ENCODE data around the gene ANO1.

Gene ANO1

GRCh38 chr11:70173018-70173417 lies 94.9 kb downstream of the ANO1 start:
- H3K4me3 ChIP-seq (ENCODE audit: low read depth, low read length): no peak overlapping the region
- no peak for TF ChIP-seq CTCF (IDR thresholded peaks at IDR 0.05; ENCODE audit: low read depth, low read length)

DNA sequence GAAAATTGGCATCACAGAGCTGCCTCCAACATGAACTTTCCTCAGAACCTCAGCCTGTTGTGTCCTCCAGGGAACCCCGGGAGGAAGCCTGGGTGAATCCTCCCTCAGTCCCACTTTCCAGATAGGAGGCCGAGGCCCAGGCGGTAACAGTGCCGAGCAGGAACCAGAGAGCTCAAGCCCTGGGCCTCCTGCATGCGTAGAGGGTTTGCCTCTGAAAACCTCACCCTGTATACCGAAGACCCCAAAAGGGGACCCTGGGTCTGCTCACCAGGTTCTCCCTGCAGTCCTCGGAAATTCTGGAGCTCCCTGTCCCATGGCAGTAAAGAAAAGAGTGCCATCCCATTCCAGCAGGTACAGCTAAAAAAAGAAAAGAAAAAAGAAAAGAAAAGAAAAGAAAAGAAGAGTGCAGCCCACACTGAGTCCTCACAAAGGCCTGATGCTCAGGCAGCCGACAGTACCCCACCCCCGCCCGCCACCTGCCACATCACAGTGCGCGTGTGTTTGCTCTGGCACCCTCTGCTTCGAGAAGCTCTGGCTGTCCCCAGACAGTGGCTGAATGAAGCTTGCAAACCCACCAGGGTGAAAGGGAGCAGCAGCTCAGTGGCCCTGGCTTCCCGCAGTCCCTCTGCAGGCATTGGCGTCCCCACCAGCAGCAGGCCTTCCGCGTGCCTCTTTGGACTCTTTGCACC lies 96.6 kb downstream of the ANO1 start:
- no peak for TF ChIP-seq CTCF (IDR thresholded peaks at IDR 0.05; ENCODE audit: low read depth, low read length)
- no peak overlapping the region for H3K4me3 ChIP-seq (ENCODE audit: low read depth, low read length)

DNA sequence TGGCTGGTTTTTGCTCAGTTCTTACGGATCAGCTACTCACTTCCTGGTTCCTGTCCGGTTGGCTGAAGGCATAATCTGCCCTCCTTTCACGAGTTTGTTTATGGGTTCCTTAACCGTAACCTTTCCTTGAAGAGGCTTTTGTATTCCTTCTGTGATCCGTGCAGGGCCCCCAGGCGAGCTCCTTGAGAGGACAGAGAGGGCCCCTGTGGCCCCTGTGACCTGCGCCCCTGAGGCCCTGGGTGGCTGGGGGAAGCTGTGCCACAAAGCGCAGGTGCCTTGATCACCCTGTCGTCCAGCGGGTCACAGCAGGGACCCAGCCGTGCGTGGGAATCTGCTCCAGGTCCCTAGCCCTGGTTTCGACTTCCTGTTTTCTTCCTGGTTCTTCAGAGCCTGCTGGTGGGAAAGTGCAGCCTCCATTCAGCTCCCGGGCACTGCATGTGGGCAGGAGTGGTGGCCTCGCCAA lies 97.2 kb downstream of the ANO1 start:
- TF ChIP-seq CTCF (IDR thresholded peaks at IDR 0.05; ENCODE audit: low read depth, low read length): no peak

GRCh38 chr11:70176940-70177689 lies 99.0 kb downstream of the ANO1 start:
- 0 out of 2 replicates have a peak, but pooled peaks have one; percentile 48 for TF ChIP-seq CTCF (IDR thresholded peaks at IDR 0.05; ENCODE audit: low read depth, low read length)
- no peak overlapping the region for H3K4me3 ChIP-seq (ENCODE audit: low read depth, low read length)

More for the DNA sequence above, 97.2 kb downstream of the ANO1 start:
- H3K4me3 ChIP-seq (ENCODE audit: low read depth, low read length): no peak overlapping the region

- no peak for TF ChIP-seq CTCF (IDR thresholded peaks at IDR 0.05; ENCODE audit: low read depth, low read length)
- H3K4me3 ChIP-seq (ENCODE audit: low read depth, low read length): no peak overlapping the region
Measured at GRCh38 chr11:70180906-70181305, 102.8 kb downstream of the ANO1 start.

GRCh38 chr11:70182266-70182665 lies 104.1 kb downstream of the ANO1 start:
- H3K4me3 ChIP-seq (ENCODE audit: low read depth, low read length): no peak overlapping the region
- TF ChIP-seq CTCF (IDR thresholded peaks at IDR 0.05; ENCODE audit: low read depth, low read length): no peak

GRCh38 chr11:70183032-70183431 lies 104.9 kb downstream of the ANO1 start:
- TF ChIP-seq CTCF (IDR thresholded peaks at IDR 0.05; ENCODE audit: low read depth, low read length): no peak
- H3K4me3 ChIP-seq (ENCODE audit: low read depth, low read length): no peak overlapping the region
